Measurements from ENCODE around the gene PDE6C.

The PDE6C gene

DNA sequence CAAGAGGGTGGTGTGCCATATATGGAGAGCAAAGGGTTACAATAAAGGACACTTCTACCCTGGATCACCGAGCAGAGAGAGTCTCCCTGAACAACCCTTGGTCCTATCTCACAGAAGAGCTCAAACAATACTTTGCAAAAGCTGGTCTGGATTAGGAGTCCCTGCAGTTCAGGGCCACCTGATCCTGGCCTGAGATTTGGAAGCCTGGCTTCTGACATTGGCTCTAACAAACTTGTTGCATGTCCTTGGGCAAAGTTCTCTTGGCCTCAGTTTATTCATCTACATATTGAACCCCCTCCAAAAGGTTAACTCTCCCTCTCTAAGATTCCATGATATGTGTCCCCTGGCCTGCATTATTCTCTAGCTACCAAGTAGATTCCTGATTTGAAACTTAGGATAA lies 13.0 kb upstream of the PDE6C start:
- TF ChIP-seq, protein P1, sequence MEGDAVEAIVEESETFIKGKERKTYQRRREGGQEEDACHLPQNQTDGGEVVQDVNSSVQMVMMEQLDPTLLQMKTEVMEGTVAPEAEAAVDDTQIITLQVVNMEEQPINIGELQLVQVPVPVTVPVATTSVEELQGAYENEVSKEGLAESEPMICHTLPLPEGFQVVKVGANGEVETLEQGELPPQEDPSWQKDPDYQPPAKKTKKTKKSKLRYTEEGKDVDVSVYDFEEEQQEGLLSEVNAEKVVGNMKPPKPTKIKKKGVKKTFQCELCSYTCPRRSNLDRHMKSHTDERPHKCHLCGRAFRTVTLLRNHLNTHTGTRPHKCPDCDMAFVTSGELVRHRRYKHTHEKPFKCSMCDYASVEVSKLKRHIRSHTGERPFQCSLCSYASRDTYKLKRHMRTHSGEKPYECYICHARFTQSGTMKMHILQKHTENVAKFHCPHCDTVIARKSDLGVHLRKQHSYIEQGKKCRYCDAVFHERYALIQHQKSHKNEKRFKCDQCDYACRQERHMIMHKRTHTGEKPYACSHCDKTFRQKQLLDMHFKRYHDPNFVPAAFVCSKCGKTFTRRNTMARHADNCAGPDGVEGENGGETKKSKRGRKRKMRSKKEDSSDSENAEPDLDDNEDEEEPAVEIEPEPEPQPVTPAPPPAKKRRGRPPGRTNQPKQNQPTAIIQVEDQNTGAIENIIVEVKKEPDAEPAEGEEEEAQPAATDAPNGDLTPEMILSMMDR (IDR thresholded peaks at IDR 0.05) = no peak
- H3K4me3 ChIP-seq = no peak overlapping the region
- no peak for DNase-seq (ENCODE audit: low spot score)
- no peak overlapping the region for H3K27ac ChIP-seq

DNA sequence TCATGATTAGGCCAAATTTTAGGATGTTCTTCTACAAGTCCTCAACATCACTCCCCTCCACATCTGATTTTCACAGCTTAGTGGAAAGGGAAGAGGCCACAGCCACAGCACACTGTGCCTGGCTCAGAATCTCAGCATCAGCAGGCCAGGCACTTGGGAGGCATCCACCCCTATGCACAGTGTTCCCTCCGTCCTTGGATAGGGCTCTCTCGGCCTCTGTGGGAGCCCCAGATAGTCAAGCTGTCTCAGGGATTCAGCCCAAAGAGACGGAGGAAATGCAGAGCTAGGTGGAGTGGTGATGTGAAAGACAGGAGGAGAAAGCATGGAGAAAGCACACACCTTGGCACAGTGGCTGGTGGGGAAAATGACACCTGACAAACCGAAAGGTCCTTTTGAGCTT lies 12.6 kb upstream of the PDE6C start:
- Histone ChIP-seq H3K4me3 (no peak overlapping the region), H3K27ac (no peak overlapping the region)
- DNase-seq (ENCODE audit: low spot score) = no peak
- TF ChIP-seq, protein P1 (IDR thresholded peaks at IDR 0.05) = no peak

DNA sequence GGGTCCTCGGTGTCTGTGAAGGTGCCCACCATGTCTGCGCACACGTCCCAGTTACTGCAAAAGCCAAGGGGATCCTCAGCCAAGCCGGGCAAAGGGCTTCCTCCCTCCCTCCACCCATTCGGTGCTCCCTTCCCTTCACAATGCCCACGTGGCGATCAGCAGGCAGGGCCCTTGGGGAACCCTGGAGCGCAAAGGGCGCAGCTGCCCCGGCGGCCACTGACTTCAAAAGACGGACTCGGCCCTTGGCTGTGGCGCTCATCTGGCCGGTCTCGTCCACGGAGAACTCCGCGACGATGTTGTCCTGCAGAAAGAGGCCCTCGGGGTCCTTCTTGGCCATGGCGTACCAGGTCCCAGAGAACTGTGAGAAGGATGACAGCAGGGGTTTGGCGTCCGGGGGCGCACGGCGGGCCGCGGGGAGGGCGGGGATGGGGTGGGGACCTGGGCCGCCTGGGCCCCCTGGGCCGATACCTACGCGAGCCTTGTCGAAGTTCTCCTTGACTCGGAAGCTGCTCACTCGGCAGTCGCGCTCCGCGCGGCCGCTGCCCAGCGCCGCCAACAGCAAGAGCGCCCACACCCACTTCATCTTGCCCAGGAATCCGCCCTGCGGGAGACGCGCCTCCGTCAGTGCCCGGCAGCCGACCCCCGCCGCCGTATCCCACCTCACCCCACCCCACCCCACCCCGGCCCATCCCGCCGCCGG lies 11.7 kb upstream of the PDE6C start:
- no peak for DNase-seq (ENCODE audit: low spot score)
- no peak overlapping the region for H3K27ac ChIP-seq
- peak overlapping the region; percentile 77 for H3K4me3 ChIP-seq
- TF ChIP-seq, protein P1 (IDR thresholded peaks at IDR 0.05) = no peak

DNA sequence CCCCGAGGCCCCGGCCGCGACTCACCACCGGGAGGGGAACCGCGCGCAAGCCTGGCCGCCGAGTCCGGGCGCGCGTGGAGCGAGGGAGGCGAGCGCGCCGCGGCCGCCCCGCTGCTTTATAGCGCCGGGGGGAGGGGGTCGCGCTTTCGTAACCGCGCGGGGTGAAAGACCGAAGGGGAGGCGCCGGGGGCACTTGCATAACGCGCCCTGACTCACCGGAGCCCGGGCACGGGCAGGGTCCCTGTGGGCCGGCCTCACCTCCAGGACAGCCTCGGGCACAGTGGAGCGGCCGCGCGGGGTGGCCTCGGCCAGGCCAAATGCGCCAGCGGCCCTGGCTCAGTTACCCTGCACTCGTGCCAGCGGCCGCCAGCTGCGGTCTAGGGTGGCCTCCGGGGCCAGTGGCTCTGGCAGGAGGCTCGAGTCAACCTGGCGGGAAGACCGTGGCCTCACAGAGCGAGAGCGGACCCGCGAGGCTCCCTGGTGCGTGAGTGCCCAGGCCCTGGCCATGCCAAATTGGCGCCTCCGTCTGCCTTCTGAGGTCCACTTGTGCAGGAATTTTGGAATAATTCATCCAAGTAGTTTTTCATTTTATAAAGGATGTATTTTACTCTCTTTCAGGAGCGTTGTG lies 11.1 kb upstream of the PDE6C start, which contains the start of gene RBP4:
TSS of gene RBP4 (minus strand) at position 90 of the 628 bp plus-strand sequence. CDS start 207 bp downstream, outside the sequence.
- H3K4me3 ChIP-seq = peak within 1 kb of the TSS; percentile 77
- no peak for DNase-seq (ENCODE audit: low spot score)
- TF ChIP-seq, protein P1 (IDR thresholded peaks at IDR 0.05) = no peak
- no peak within 1 kb of the TSS for H3K27ac ChIP-seq

DNA sequence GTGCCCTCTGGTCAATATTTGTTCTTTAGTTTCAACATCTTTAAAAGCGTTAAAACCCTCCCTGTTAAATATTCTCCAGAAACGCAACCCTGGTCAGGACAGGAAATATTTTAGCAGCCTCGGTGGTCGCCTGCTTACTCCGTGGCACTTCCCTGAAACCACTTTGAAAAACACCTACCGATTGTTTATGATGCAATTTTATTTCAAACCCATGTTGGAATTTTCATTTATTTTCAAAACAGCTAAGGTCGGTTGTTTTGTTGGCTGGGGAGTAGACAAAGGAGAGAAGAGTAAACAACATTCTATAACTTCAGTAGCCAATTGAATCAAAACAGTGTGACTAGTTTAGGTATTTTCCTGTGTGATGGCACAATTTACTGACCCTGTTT lies 10.6 kb upstream of the PDE6C start:
- Histone ChIP-seq H3K27ac (no peak overlapping the region), H3K4me3 (no peak overlapping the region)
- TF ChIP-seq, protein P1 (IDR thresholded peaks at IDR 0.05) = no peak
- DNase-seq (ENCODE audit: low spot score) = no peak

DNA sequence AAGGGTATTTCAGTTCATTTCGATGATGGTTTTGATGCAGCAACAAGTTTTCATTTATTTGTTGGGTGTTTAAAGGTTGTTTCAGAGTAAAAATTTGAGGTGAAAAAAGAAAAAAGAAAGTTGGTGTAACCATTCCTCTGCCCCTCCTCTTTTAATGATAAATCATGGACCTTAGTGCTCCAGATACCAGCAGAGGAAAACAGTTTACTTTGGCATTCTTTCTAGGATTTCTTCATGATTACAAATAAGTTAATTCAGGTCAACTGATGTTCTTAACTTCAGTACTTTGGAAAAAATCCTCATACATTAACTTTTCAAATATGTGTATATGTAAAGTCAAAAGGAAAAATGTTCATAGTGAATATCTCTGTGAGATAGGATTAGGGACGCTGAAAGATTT lies 9.3 kb upstream of the PDE6C start:
- TF ChIP-seq, protein P1 (IDR thresholded peaks at IDR 0.05) = no peak
- H3K27ac ChIP-seq = no peak overlapping the region
- DNase-seq (ENCODE audit: low spot score) = no peak
- no peak overlapping the region for H3K4me3 ChIP-seq

DNA sequence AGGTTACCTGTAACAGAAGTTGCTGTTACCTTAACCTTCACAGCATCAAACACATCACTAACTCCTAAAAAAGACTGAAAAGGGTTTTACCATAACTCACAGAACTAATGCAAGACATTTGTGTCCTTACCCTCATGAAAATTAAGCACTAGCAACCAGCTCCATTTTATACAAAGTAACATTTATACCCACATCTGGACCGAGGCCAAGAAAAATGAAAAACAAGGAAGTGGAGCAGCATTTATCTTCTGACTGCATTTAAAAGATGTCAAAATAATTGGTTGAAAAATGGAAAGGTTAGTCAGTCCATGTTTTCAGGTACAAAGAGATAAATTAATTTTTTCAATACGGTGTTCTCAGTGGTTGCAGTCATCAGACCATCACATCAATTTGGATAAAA lies 8.2 kb upstream of the PDE6C start:
- TF ChIP-seq, protein P1 (IDR thresholded peaks at IDR 0.05) = no peak
- no peak overlapping the region for H3K4me3 ChIP-seq
- no peak for DNase-seq (ENCODE audit: low spot score)
- no peak overlapping the region for H3K27ac ChIP-seq

Measured in coronary artery (tissue), 2 donors.